Measurements from ENCODE around the gene UVRAG. TPM values are rescaled to one million over a fixed set of nuclear protein-coding genes. Genes with fewer than 3 reads are reported as not detected.

Gene UVRAG
- total RNA-seq, 4 donors from 2014 or later: 14.6 to 28.0 (median 20.7) TPM

- TF ChIP-seq CTCF (IDR thresholded peaks at IDR 0.05): no peak
- no peak for TF ChIP-seq POLR2A (IDR thresholded peaks at IDR 0.05)
- intact Hi-C loops (cut with DNase I; ENCODE audit: low total_unique reads): no loop called here
- H3K4me3 ChIP-seq (ENCODE audit: low read depth, poor library complexity, severe bottlenecking): no peak overlapping the region
- WGBS, 2 donors: 15 to 21% methylated on average over 6 of the region's 6 CpGs
- no peak for DNase-seq (ENCODE audit: low spot score in 2 of 2)
These were observed 1.7 kb downstream of the UVRAG start for GRCh38 chr11:75816561-75817239.

GRCh38 chr11:75820645-75821044 lies 5.6 kb downstream of the UVRAG start:
- DNase-seq (ENCODE audit: low spot score in 2 of 2): no peak
- intact Hi-C loops (cut with DNase I; ENCODE audit: low total_unique reads): no loop called here
- WGBS, 2 donors: 89 to 93% methylated on average over 1 of the region's 1 CpG
- H3K4me3 ChIP-seq (ENCODE audit: low read depth, poor library complexity, severe bottlenecking): no peak overlapping the region
- no peak for TF ChIP-seq CTCF (IDR thresholded peaks at IDR 0.05)
- TF ChIP-seq POLR2A (IDR thresholded peaks at IDR 0.05): no peak

- intact Hi-C loops (cut with DNase I; ENCODE audit: low total_unique reads): no loop called here
- no peak for DNase-seq (ENCODE audit: low spot score in 2 of 2)
- H3K4me3 ChIP-seq (ENCODE audit: low read depth, poor library complexity, severe bottlenecking): no peak overlapping the region
- WGBS, 2 donors: 87 to 97% methylated on average over 5 of the region's 5 CpGs
- TF ChIP-seq POLR2A (IDR thresholded peaks at IDR 0.05) (no peak), CTCF (IDR thresholded peaks at IDR 0.05) (no peak)
These were observed 6.2 kb downstream of the UVRAG start for GRCh38 chr11:75821202-75821601.

GRCh38 chr11:75822541-75822940 lies 7.5 kb downstream of the UVRAG start:
- intact Hi-C loops (cut with DNase I; ENCODE audit: low total_unique reads): no loop called here
- 78 to 81% methylated on average over 3 of the region's 3 CpGs for WGBS, 2 donors
- no peak overlapping the region for H3K4me3 ChIP-seq (ENCODE audit: low read depth, poor library complexity, severe bottlenecking)
- no peak for DNase-seq (ENCODE audit: low spot score in 2 of 2)
- TF ChIP-seq CTCF (IDR thresholded peaks at IDR 0.05) (no peak), POLR2A (IDR thresholded peaks at IDR 0.05) (no peak)

- intact Hi-C loops (cut with DNase I; ENCODE audit: low total_unique reads): no loop called here
- TF ChIP-seq CTCF (IDR thresholded peaks at IDR 0.05): no peak
- no peak for TF ChIP-seq POLR2A (IDR thresholded peaks at IDR 0.05)
- no peak for DNase-seq (ENCODE audit: low spot score in 2 of 2)
- H3K4me3 ChIP-seq (ENCODE audit: low read depth, poor library complexity, severe bottlenecking): no peak overlapping the region
- 87 to 90% methylated on average over 4 of the region's 4 CpGs for WGBS, 2 donors
These were observed 8.4 kb downstream of the UVRAG start for GRCh38 chr11:75823415-75823814.

- H3K4me3 ChIP-seq (ENCODE audit: low read depth, poor library complexity, severe bottlenecking): no peak overlapping the region
- 57 to 65% methylated on average over 4 of the region's 4 CpGs for WGBS, 2 donors
- TF ChIP-seq POLR2A (IDR thresholded peaks at IDR 0.05) (no peak), CTCF (IDR thresholded peaks at IDR 0.05) (no peak)
- intact Hi-C loops (cut with DNase I; ENCODE audit: low total_unique reads): no loop called here
- no peak for DNase-seq (ENCODE audit: low spot score in 2 of 2)
These were observed 8.9 kb downstream of the UVRAG start for GRCh38 chr11:75823946-75824345.

All from lower leg skin (tissue), 4 donors.